GM23248 (cell line): Measurements from ENCODE around the gene PYGO2. TPM values are rescaled to one million over a fixed set of nuclear protein-coding genes. Genes with fewer than 3 reads are reported as not detected.
A peak's percentile ranks its signal among the peaks of the same experiment; 100 is the strongest.

Experiments
- DNase-seq: peaks from one replicate; pipeline ENCODE4 v3.0.0-alpha.2; 2015
- H2AFZ ChIP-seq: fragments of 200-600 bp; sonication (generic); 2 replicates; pipeline ENCODE4 v1.6.1; 2016; ENCODE audit warnings: antibody characterized with exemption
- H3F3A ChIP-seq: fragments of 200-600 bp; sonication (generic); 2 replicates; pipeline ENCODE4 v1.6.1; 2016; ENCODE audit warnings: mild to moderate bottlenecking, antibody characterized with exemption, mixed run types; ENCODE audit not compliant: insufficient read depth
- H3K27ac ChIP-seq: fragments of 200-600 bp; sonication (generic); 2 replicates; pipeline ENCODE4 v1.5.1; 2016; ENCODE audit warnings: mild to moderate bottlenecking
- H3K27me3 ChIP-seq: fragments of 200-600 bp; sonication (generic); replicated peaks from 2 replicates; pipeline ENCODE4 v1.6.1; 2016; ENCODE audit warnings: mild to moderate bottlenecking; ENCODE audit not compliant: insufficient read depth
- H3K36me3 ChIP-seq: fragments of 200-600 bp; sonication (generic); 2 replicates; pipeline ENCODE4 v1.6.1; 2016; ENCODE audit warnings: low read depth, mild to moderate bottlenecking
- H3K4me1 ChIP-seq: fragments of 200-600 bp; sonication (generic); 2 replicates; pipeline ENCODE4 v1.6.1; 2016; ENCODE audit warnings: mild to moderate bottlenecking; ENCODE audit not compliant: insufficient read depth
- H3K4me2 ChIP-seq: fragments of 200-600 bp; sonication (generic); one replicate; pipeline ENCODE4 v1.6.1; 2016; ENCODE audit warnings: mild to moderate bottlenecking; ENCODE audit not compliant: unreplicated experiment
- H3K4me3 ChIP-seq: fragments of 200-600 bp; sonication (generic); 2 replicates; pipeline ENCODE4 v1.5.1; 2016; ENCODE audit warnings: mild to moderate bottlenecking
- H3K79me2 ChIP-seq: fragments of 200-600 bp; sonication (generic); 2 replicates; pipeline ENCODE4 v1.6.1; 2016; ENCODE audit warnings: mild to moderate bottlenecking; ENCODE audit not compliant: insufficient read depth
- H3K9ac ChIP-seq: fragments of 200-600 bp; sonication (generic); 2 replicates; pipeline ENCODE4 v1.6.1; 2016; ENCODE audit warnings: mild to moderate bottlenecking
- H3K9me2 ChIP-seq: fragments of 200-600 bp; sonication (generic); 2 replicates; pipeline ENCODE4 v1.6.1; 2016; ENCODE audit warnings: mixed run types, mild to moderate bottlenecking, moderate library complexity; ENCODE audit not compliant: insufficient read depth
- H3K9me3 ChIP-seq: fragments of 200-600 bp; sonication (generic); one replicate; pipeline ENCODE4 v1.6.1; 2017; ENCODE audit warnings: low read depth
- H4K20me1 ChIP-seq: fragments of 200-600 bp; sonication (generic); 2 replicates; pipeline ENCODE4 v1.6.0; 2016; ENCODE audit not compliant: insufficient read depth
- EZH2 ChIP-seq: fragments of 200-600 bp; sonication (generic); IDR thresholded peaks from 2 replicates; pipeline ENCODE4 v1.6.1; 2018; ENCODE audit warnings: antibody characterized with exemption, mild to moderate bottlenecking; ENCODE audit not compliant: insufficient read depth, poor library complexity, severe bottlenecking
- EZH2phosphoT487 ChIP-seq: fragments of 200-600 bp; sonication (generic); IDR thresholded peaks from 2 replicates; pipeline ENCODE4 v1.6.1; 2018; ENCODE audit warnings: antibody characterized with exemption, moderate library complexity, mild to moderate bottlenecking, low read depth; ENCODE audit not compliant: insufficient read depth
- WGBS, 2 experiments: methylation state at CpG; one replicate each; pipeline ENCODE4 v1.1.6; 2015 to 2017; ENCODE audit warnings: low lambda C conversion rate in 2 of 2, low coverage in 1 of 2; ENCODE audit errors: missing lambda C conversion rate in 2 of 2; 5-methylcytosine and 5-hydroxymethylcytosine counted together
- in situ Hi-C: fragments of 300-500 bp; cut with MboI; formaldehyde crosslinking; loops from 2 replicates; pipeline ENCODE4 v1.15.0; 2020
- polyA plus RNA-seq: library from polyadenylated mRNA; unstranded; fragments of >200 nt; fragmentation: Nextera tagmentation; extraction: Ambion mirVana; gene quantifications from 2 replicates; pipeline ENCODE4 v1.2.1, GENCODE V29; 2016
- total RNA-seq: library from RNA; depleted of rRNA; stranded (reverse); fragments of >200 nt; shearing (Covaris generic); gene quantifications from 2 replicates; pipeline ENCODE4 v1.2.3, GENCODE V29; 2014

The PYGO2 gene
- total and polyA plus RNA-seq, 2 experiments from 2014 or later, result 14.7 to 14.9 TPM

- TF ChIP-seq EZH2 (no peak), EZH2phosphoT487 (no peak)
- WGBS, 2 experiments, result 5% methylated on average over 22 to 25 of the region's 25 CpGs
- in situ Hi-C loops, result no loop called here
Observed at GRCh38 chr1:154962156-154962749, 671 bp upstream of the PYGO2 start.

DNA sequence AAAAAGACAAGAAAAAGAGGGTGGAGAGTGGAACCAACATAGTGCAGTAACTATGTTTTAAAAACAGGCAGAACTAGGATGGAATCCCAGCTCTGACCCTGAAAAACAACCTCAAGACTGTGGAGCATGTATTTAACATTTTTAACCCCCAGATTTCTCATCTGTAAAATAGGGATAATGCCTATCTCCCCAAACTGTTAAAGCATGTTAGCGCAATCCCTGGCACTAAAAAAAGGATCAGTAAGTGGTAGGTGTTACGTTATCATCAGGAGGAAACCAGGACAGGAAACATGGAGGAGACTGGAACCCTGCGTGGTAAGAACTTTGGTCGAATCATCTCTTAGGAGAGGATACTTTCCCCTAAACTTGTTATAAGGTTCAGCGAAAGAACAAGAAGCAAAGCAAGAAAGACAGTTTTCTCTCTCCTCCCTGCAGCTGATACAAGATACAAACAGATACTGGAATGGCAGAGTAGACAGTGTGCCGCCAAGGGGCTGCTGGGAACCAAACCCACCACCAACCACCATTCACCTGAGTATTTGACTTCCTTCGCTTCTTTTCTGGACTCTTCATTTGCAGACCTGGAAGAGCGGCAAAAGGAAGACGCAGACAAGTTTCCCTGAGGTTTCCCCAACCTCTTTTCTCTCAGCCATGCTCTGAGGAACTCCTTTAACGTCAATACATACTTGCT lies 991 bp downstream of the PYGO2 start:
- peaks cover 25% of the 10 kb centered on the region for H3K4me1 ChIP-seq
- H3K27me3 ChIP-seq, result no peaks in the 10 kb centered on the region
- no peak overlapping the region; the same call in 1 of the 2 replicates for H2AFZ ChIP-seq
- peaks cover 29% of the 10 kb centered on the region for H3K79me2 ChIP-seq
- H3F3A ChIP-seq, result peaks cover 27% of the 10 kb centered on the region
- DNase-seq, result no peak
- H3K36me3 ChIP-seq, result peaks cover 8% of the 10 kb centered on the region
- in situ Hi-C loops, result no loop called here
- no peaks in the 10 kb centered on the region for H3K9me2 ChIP-seq
- 52 to 59% methylated on average over 10 of the region's 10 CpGs for WGBS, 2 experiments
- H3K9me3 ChIP-seq, result no peaks in the 10 kb centered on the region
- H3K4me3 ChIP-seq, result peak overlapping the region; percentile 79
- peak overlapping the region; percentile 70; the same call in 1 of the 2 replicates for H3K27ac ChIP-seq
- H4K20me1 ChIP-seq, result no peaks in the 10 kb centered on the region
- peak overlapping the region; percentile 82 for H3K9ac ChIP-seq
- H3K4me2 ChIP-seq, result peak overlapping the region; percentile 91
- TF ChIP-seq EZH2, result no peak
- TF ChIP-seq EZH2phosphoT487, result no peak

More at GRCh38 chr1:154962156-154962749, 671 bp upstream of the PYGO2 start:
- Histone ChIP-seq H3F3A (peaks cover 39% of the 10 kb centered on the region), H3K4me1 (peaks cover 15% of the 10 kb centered on the region), H3K79me2 (peaks cover 45% of the 10 kb centered on the region), H3K27ac (peak overlapping the region; percentile 70), H3K4me3 (peak overlapping the region; percentile 79), H3K27me3 (no peaks in the 10 kb centered on the region), H4K20me1 (no peaks in the 10 kb centered on the region), H3K9me2 (no peaks in the 10 kb centered on the region), H3K9ac (peak overlapping the region; percentile 82), H3K9me3 (no peaks in the 10 kb centered on the region), H3K4me2 (peak overlapping the region; percentile 91), H2AFZ (peak overlapping the region; percentile 40), H3K36me3 (peaks cover 20% of the 10 kb centered on the region)
- peak; percentile 53 for DNase-seq

DNA sequence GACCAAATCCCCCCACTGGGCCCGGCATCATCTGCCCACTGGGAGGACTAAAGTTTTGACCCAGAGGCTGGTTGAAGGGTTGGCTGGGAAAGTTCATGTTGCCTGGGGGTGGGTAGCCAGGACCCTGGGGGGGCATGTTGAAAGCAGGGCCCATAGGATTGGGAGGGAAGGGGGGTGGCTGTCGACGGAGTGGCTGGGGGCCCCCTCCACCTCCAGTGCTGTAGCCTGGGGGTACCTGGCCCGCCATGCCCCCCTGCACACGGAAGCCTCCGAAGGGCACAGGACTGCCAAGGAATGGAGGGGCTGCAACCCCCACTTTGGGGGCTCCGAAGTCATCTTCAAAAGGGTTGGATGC lies 2.2 kb downstream of the PYGO2 start:
- Histone ChIP-seq H3K4me1 (peaks cover 33% of the 10 kb centered on the region), H3K27ac (no peak overlapping the region), H3K27me3 (no peaks in the 10 kb centered on the region), H3K4me3 (no peak overlapping the region), H3K36me3 (no peaks in the 10 kb centered on the region), H3K9ac (no peak overlapping the region), H3K9me2 (no peaks in the 10 kb centered on the region), H3K79me2 (peaks cover 21% of the 10 kb centered on the region; the same call in 1 of the 2 replicates), H3K9me3 (no peaks in the 10 kb centered on the region), H4K20me1 (no peaks in the 10 kb centered on the region), H3F3A (peaks cover 27% of the 10 kb centered on the region), H3K4me2 (no peak overlapping the region), H2AFZ (no peak overlapping the region)
- no peak for DNase-seq
- TF ChIP-seq EZH2 (no peak), EZH2phosphoT487 (no peak)
- in situ Hi-C loops, result no loop called here
- 78 to 83% methylated on average over 5 to 7 of the region's 7 CpGs for WGBS, 2 experiments

DNA sequence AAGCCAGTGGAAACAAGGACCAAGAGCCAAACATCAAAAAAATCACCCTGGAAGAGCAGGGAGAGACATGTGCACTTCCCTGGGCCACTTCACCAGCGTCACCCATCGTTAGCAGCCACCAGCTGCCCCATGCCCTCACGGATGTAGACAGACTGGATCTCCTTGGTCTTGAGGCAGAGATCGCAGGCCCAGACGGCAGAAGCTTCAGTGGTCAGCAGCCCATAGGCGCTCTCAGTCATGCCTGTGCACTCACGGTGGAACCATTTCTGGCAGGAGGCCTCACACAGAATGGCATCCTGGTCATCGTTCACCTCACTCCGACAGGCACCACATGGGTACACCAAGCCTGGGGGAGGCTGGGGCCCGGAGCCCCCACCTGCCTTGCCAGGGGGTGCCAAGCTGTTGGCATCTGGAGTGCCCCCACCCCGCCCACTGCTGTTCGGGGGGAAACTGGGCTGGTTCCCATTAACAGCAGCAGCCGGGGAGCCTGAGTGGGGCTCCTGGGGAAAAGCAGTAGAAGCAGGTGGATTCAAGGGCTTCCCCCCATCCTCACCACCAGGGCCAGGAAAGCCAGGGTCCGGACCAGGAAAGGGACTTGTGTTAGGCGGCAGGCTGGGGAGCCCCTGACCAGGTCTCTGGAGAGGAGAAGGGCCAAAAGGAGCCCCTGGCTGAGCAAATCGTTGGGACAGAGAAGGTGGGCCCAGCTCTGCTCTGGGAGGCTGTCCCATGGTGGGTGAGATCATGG lies 2.7 kb downstream of the PYGO2 start:
- DNase-seq, result no peak
- Histone ChIP-seq H3K9ac (no peak overlapping the region), H3K9me2 (no peaks in the 10 kb centered on the region), H4K20me1 (no peaks in the 10 kb centered on the region), H3K4me1 (peaks cover 33% of the 10 kb centered on the region), H3K36me3 (no peaks in the 10 kb centered on the region), H3K4me3 (no peak overlapping the region), H3K27ac (no peak overlapping the region), H3K79me2 (peaks cover 25% of the 10 kb centered on the region; the same call in 1 of the 2 replicates), H3F3A (peaks cover 22% of the 10 kb centered on the region), H3K4me2 (no peak overlapping the region), H2AFZ (no peak overlapping the region), H3K27me3 (no peaks in the 10 kb centered on the region), H3K9me3 (no peaks in the 10 kb centered on the region)
- in situ Hi-C loops, result no loop called here
- TF ChIP-seq EZH2 (no peak), EZH2phosphoT487 (no peak)
- 83 to 84% methylated on average over 16 of the region's 16 CpGs for WGBS, 2 experiments
